GM06990 (cell line): ENCODE measurements around the gene ETS1.

Experiments
- DNase-seq: peaks from one replicate; pipeline ENCODE4 v3.0.0-alpha.2; 2011; ENCODE audit not compliant: insufficient read length; ENCODE audit errors: extremely low read depth
- H3K27me3 ChIP-seq: replicated peaks from 2 replicates; pipeline ENCODE4 v1.6.0; 2011; ENCODE audit warnings: low read length; ENCODE audit not compliant: control insufficient read depth, insufficient read depth
- H3K36me3 ChIP-seq: 2 replicates; pipeline ENCODE4 v1.5.1; 2011; ENCODE audit warnings: low read length; ENCODE audit not compliant: control insufficient read depth, insufficient read depth
- H3K4me3 ChIP-seq: replicated peaks from 2 replicates; pipeline ENCODE4 v1.5.1; 2011; ENCODE audit warnings: low read depth, mild to moderate bottlenecking, control low read depth, low read length
- TF ChIP-seq, protein P1 (sequence below): IDR thresholded peaks from 2 replicates; pipeline ENCODE4 v1.5.1; 2011; ENCODE audit warnings: low read length, control low read depth, mild to moderate bottlenecking, inconsistent platforms; ENCODE audit not compliant: insufficient read depth, poor library complexity, severe bottlenecking

The ETS1 gene

DNA sequence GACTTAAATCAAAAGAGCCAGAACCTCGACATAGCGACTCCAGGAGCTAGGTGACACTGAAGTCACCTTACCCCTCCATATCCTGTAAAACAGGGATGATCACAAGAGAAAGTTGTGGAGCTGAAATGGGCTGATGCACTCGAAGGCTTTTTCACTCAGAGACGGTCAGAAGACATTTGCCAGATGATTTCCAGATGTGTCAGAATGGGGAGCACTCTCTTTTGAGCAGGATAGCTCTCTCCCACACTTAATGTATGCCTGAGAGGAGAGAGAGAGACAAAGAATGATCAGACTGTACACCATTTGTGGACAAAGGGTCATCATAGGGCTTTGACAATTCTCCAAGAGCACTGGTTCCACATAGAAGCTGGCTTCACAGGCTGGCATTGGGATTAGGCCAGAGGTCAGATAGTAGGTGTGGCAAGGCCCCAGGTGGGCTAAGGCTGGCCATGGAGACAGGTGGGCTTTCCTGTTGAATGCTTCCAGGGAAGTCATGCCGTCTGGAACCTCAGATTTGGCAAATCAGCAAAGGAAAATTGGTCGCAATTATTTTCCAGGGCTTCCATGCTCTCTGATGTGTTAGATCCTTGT is 42.3 kb upstream of the ETS1 start:
- H3K27me3 ChIP-seq = no peaks in the 10 kb centered on the region
- H3K36me3 ChIP-seq = no peaks in the 10 kb centered on the region
- DNase-seq = no peak
- no peak overlapping the region for H3K4me3 ChIP-seq
- TF ChIP-seq, protein P1, sequence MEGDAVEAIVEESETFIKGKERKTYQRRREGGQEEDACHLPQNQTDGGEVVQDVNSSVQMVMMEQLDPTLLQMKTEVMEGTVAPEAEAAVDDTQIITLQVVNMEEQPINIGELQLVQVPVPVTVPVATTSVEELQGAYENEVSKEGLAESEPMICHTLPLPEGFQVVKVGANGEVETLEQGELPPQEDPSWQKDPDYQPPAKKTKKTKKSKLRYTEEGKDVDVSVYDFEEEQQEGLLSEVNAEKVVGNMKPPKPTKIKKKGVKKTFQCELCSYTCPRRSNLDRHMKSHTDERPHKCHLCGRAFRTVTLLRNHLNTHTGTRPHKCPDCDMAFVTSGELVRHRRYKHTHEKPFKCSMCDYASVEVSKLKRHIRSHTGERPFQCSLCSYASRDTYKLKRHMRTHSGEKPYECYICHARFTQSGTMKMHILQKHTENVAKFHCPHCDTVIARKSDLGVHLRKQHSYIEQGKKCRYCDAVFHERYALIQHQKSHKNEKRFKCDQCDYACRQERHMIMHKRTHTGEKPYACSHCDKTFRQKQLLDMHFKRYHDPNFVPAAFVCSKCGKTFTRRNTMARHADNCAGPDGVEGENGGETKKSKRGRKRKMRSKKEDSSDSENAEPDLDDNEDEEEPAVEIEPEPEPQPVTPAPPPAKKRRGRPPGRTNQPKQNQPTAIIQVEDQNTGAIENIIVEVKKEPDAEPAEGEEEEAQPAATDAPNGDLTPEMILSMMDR = no peak

DNA sequence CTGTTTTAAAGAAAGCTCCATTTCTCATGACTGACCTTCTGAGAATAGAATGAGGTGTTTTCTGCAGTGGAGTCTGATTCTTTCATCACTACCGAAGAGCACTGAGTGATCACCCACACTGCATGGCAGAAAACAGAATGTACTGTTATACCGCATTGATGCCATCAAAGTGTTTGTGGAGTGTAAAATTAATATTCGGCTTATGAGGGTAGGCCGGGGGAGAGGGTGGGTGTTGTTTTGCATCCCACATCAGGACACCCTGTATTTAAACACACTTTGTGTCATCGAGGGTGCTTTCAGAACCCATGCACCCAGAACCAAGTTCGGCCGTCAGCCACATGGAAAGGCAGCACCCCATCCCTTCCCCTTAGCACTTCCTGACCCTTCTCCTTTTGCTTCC is 41.3 kb upstream of the ETS1 start:
- no peaks in the 10 kb centered on the region for H3K36me3 ChIP-seq
- DNase-seq = no peak
- TF ChIP-seq, protein P1 = no peak
- no peak overlapping the region for H3K4me3 ChIP-seq
- H3K27me3 ChIP-seq = no peaks in the 10 kb centered on the region

DNA sequence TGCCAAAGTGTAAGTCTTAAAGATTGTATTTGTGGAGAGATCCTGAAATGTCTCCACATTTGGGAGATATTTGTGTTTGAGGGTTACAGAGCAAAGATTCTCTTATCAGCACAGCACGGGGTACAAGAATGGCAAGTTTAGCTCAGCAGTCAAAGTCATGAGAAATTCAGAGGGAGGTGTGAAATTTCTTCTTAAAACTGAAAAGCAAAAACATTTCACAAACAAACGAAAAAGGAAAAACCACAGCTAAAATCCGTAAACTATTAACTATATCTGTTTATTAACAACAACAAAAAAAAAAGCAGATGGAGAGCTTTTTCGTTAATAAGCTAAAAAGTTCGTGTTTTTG is 40.9 kb upstream of the ETS1 start:
- TF ChIP-seq, protein P1 = no peak
- H3K36me3 ChIP-seq = no peaks in the 10 kb centered on the region
- H3K4me3 ChIP-seq = no peak overlapping the region
- DNase-seq = no peak
- no peaks in the 10 kb centered on the region for H3K27me3 ChIP-seq

DNA sequence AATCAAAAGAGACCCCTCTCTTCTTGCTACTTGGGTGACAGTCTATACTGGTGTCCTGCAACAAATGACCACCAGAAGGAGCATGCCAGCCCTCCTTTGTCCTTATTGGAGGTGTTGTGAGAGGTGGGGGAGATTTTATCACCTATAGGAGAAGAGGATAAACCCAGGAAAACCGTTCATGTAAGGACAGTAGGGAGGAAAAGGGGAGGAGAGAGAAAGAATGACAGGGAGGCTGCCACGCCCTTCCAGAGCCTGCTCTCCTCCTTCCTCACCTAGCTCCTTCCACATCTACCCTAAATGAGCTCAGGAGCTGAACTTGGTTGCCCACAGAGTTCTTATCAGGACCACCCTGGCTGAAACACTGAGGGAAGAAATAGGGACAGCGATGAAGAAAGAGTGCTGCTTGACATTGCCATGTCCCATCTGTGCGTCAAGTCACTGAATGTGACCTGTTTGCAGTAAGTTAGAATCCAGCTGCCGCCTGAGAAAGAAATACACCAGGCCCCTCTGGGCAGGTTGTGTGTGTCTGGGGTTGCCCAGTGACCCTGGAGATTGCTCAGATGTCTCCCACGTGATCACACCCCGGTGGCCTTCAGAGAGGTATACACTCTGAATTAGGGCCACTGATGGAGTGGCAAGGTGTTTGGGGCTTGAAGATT is 40.4 kb upstream of the ETS1 start:
- Histone ChIP-seq H3K36me3 (no peaks in the 10 kb centered on the region), H3K27me3 (no peaks in the 10 kb centered on the region), H3K4me3 (no peak overlapping the region)
- TF ChIP-seq, protein P1 = no peak
- no peak for DNase-seq

DNA sequence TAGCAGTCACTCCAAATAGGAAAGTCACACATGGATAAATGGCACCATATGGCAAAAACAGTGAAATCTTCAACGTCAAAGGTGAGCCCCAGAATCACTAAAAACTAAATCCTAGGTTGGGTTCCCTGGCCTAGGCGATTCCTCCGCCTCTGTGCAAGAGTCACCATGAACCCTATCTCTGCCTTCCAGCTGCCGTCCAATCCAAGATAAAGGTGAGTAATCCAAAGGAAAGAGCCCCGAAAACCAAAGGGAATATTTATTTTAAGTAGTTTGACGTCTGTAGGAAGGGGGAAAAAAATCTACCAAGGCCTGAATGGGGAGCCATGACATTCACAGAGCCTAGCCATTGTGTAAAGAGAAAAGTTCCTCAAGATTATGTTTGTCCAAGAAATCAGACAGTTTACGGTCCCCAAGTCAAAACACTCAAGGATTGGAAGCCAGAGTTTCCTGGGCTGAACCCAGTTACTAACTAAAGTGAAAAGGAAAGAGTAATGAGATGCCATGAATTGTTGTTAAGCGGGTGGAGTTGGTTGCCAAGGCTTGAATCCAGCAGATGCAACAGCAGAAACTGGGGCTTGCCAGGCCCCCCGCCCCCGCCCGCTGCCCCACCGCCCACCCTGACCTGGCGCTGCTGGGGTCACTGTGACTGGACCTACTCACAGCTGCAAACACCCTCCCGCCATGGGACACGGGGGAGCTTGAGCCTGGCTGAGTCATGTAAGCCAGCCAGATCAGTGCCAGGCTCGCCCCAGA is 39.7 kb upstream of the ETS1 start:
- no peaks in the 10 kb centered on the region for H3K36me3 ChIP-seq
- TF ChIP-seq, protein P1 = no peak
- DNase-seq = no peak
- no peaks in the 10 kb centered on the region for H3K27me3 ChIP-seq
- no peak overlapping the region for H3K4me3 ChIP-seq
